ENCODE measurements around the gene OCA2.

DNA sequence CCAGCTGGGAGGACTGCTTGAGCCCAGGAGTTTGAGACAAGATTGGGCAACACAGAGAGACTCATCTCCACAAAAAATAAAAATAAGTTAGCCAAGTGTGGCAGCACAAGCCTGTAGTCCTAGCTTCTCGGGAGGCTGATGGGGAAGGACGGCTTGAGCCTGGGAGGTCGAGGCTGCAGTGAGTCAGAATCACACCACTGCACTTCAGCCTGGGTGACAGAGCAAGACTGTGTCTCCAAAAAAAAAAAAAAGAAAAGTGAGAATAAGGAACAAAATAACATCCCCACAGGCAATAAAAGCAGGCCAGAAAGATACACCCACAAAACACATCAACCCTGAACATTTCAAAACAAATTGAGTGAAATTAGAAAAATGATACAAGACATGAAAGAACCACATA, 48.7 kb upstream of the OCA2 start:
- TF ChIP-seq, protein P1, sequence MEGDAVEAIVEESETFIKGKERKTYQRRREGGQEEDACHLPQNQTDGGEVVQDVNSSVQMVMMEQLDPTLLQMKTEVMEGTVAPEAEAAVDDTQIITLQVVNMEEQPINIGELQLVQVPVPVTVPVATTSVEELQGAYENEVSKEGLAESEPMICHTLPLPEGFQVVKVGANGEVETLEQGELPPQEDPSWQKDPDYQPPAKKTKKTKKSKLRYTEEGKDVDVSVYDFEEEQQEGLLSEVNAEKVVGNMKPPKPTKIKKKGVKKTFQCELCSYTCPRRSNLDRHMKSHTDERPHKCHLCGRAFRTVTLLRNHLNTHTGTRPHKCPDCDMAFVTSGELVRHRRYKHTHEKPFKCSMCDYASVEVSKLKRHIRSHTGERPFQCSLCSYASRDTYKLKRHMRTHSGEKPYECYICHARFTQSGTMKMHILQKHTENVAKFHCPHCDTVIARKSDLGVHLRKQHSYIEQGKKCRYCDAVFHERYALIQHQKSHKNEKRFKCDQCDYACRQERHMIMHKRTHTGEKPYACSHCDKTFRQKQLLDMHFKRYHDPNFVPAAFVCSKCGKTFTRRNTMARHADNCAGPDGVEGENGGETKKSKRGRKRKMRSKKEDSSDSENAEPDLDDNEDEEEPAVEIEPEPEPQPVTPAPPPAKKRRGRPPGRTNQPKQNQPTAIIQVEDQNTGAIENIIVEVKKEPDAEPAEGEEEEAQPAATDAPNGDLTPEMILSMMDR (IDR thresholded peaks at IDR 0.05) = no peak
- TF ChIP-seq POLR2A (IDR thresholded peaks at IDR 0.05) = no peak
- no peak for TF ChIP-seq POLR2AphosphoS5 (IDR thresholded peaks at IDR 0.05; ENCODE audit: insufficient read depth in 1 of 2, low read depth in 1 of 2)

All from vagina (tissue), 2 donors.